ENCODE measurements around the gene SMAGP. TPM values are rescaled to one million over a fixed set of nuclear protein-coding genes. Genes with fewer than 3 reads are reported as not detected.

SMAGP gene
- total and polyA plus RNA-seq, 2 of the 4 experiments (the other 2 are of a cell fraction) = 12.2 to 42.7 TPM

DNA sequence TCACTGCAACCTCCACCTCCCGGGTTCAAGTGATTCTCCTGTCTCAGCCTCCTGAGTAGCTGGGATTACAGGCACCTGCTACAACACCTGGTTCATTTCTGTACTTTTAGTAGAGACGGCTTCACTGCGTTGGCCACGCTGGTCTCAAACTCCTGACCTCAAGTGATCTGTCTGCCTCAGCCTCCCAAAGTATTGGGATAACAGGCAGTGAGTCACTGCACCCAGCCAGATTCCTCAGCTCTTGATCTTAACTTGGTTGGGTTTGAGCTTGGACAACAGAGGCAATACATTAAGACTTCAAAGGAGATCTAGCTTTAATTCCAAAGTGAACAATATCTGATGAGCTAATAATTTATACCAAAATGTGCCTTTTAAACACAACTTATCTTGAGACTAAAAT, 25.9 kb downstream of the SMAGP start:
- intact Hi-C loops (cut with micrococcal nuclease) (no loop called here), in situ Hi-C loops (cut with MboI; ENCODE audit: low sequenced_read_pairs) (no loop called here), dilution Hi-C loops (cut with HindIII; ENCODE audit: low sequenced_read_pairs, unreplicated experiment) (no loop called here)
- POLR2A ChIA-PET (ENCODE audit: unreplicated experiment) = no interaction called here
- Histone ChIP-seq H2BK5ac (ENCODE audit: low read depth, low read length, poor library complexity, severe bottlenecking) (no peak overlapping the region), H4K91ac (ENCODE audit: insufficient read depth, low read depth, low read length) (no peak overlapping the region), H4K8ac (ENCODE audit: low read depth in 2 of 2, low read length in 2 of 2) (no peak overlapping the region), H3K18ac (ENCODE audit: low read depth, low read length) (no peak overlapping the region), H3K9ac (ENCODE audit: low read depth, low read length) (no peak overlapping the region), H3K9me1 (ENCODE audit: insufficient read depth, low read length) (peaks cover 21% of the 10 kb centered on the region), H2AK5ac (ENCODE audit: low read depth, low read length) (no peak overlapping the region), H3K9me3 (ENCODE audit: control insufficient read depth, insufficient read depth, low read length) (no peaks in the 10 kb centered on the region), H4K20me1 (ENCODE audit: insufficient read depth, low read length) (0 out of 2 replicates have a peak, but pooled peaks cover 6% of the 10 kb centered on the region), H3K27me3 (ENCODE audit: control insufficient read depth, insufficient read depth, low read length) (no peaks in the 10 kb centered on the region), H3K56ac (ENCODE audit: extremely low read depth, insufficient read depth, low read length) (no peak overlapping the region), H3K36me3 (ENCODE audit: control insufficient read depth, insufficient read depth, low read length) (peaks cover 37% of the 10 kb centered on the region), H3K27ac (ENCODE audit: insufficient read depth, low read length) (no peak overlapping the region), H3K4me3 (ENCODE audit: insufficient read depth, low read depth, low read length) (no peak overlapping the region), H3K14ac (replicated peaks; ENCODE audit: low read depth, low read length) (no peak overlapping the region), H2BK15ac (ENCODE audit: low read depth, low read length) (no peak overlapping the region), H4K5ac (ENCODE audit: low read depth, low read length) (no peak overlapping the region), H3K4ac (ENCODE audit: low read depth, low read length) (no peak overlapping the region), H3K4me1 (ENCODE audit: control insufficient read depth, insufficient read depth, low read length) (peaks cover 18% of the 10 kb centered on the region), H2AK9ac (replicated peaks; ENCODE audit: low read depth, low read length, poor library complexity) (no peak overlapping the region), H2AFZ (replicated peaks; ENCODE audit: low read length, poor library complexity) (no peak overlapping the region), H2BK20ac (ENCODE audit: low read depth, low read length) (no peak overlapping the region), H3K79me1 (ENCODE audit: low read depth in 1 of 2, low read length in 2 of 2) (peaks cover 25 to 80% of the 10 kb centered on the region in 2 experiments), H3K23ac (ENCODE audit: low read depth, low read length) (no peak overlapping the region), H3K4me2 (ENCODE audit: low read depth, low read length) (no peak overlapping the region), H2BK120ac (ENCODE audit: low read depth, low read length) (no peak overlapping the region)
- TF ChIP-seq POLR2A (IDR thresholded peaks at IDR 0.05; ENCODE audit: low read depth, low read length) = no peak
- BruUV-seq (replicated peaks) = no TSS peak
- CTCF ChIA-PET = interaction anchor here (1.3 kb wide), 1 partner anchor 9 kb away, joined by 4 read pairs; no protein-coding TSS in a partner anchor
- DNase-seq = peak; percentile 40
- no peak for ATAC-seq (ENCODE audit: low read depth)
- WGBS, 2 experiments (ENCODE audit: extremely low coverage in 2 of 2, insufficient read length in 1 of 2) = 100% methylated on average over 1 of the region's 4 CpGs; no CpG with 5 or more reads in 1 of the 2 experiments

All from IMR-90 (cell line).